Activated naive CD8-positive, alpha-beta T cell treated with anti-CD3 and anti-CD28 coated beads, Interleukin-2, amount 50 U/mL, for 16 hours (primary cell): Measurements from ENCODE around the gene OSCP1.
"Not testable (repeated sequence)": the region's sequence is repeated elsewhere in the genome, so short reads cannot be mapped to it uniquely, and the experiment has no call there.

Experiments used
- DNase-seq: peaks from one replicate; pipeline ENCODE4 v3.0.0-alpha.2; 2020; ENCODE audit warnings: low read depth, low spot score

The OSCP1 gene

GRCh38 chr1:36450270-36450918 is at the start of gene OSCP1:
TSS of gene OSCP1 (minus strand) at chr1:36450451. CDS start at chr1:36450369, 82 bp downstream.
- DNase-seq, result peak; percentile 55

- no peak for DNase-seq
These were observed 47.0 kb upstream of the OSCP1 start for GRCh38 chr1:36497207-36497606.

GRCh38 chr1:36494971-36495370 is 44.7 kb upstream of the OSCP1 start:
- DNase-seq, result no peak

- no peak for DNase-seq
These were observed 43.3 kb upstream of the OSCP1 start for GRCh38 chr1:36493524-36493923.

GRCh38 chr1:36492491-36492890 is 42.2 kb upstream of the OSCP1 start:
- no peak for DNase-seq

GRCh38 chr1:36489258-36490051 is 39.2 kb upstream of the OSCP1 start:
- DNase-seq, result not testable (repeated sequence)

GRCh38 chr1:36487906-36488305 is 37.7 kb upstream of the OSCP1 start:
- no peak for DNase-seq

- not testable (repeated sequence) for DNase-seq
These were observed 37.1 kb upstream of the OSCP1 start for GRCh38 chr1:36487336-36487725.

GRCh38 chr1:36486439-36487335 is 36.4 kb upstream of the OSCP1 start:
- no peak for DNase-seq

- no peak for DNase-seq
These were observed 35.8 kb upstream of the OSCP1 start for GRCh38 chr1:36486093-36486438.

GRCh38 chr1:36484099-36484498 is 33.8 kb upstream of the OSCP1 start:
- no peak for DNase-seq

- no peak for DNase-seq
These were observed 32.6 kb upstream of the OSCP1 start, which contains the start of gene CSF3R for GRCh38 chr1:36482724-36483388. TSS of gene CSF3R (minus strand) at chr1:36482913. CDS start at chr1:36479496, 3,417 bp downstream.

GRCh38 chr1:36481771-36482723 is 31.8 kb upstream of the OSCP1 start:
- no peak for DNase-seq

- DNase-seq, result no peak
These were observed 30.8 kb upstream of the OSCP1 start for GRCh38 chr1:36481091-36481490.

GRCh38 chr1:36480161-36480560 is 29.9 kb upstream of the OSCP1 start:
- DNase-seq, result no peak

- no peak for DNase-seq
These were observed 29.3 kb upstream of the OSCP1 start for GRCh38 chr1:36479505-36480051.

- not testable (repeated sequence) for DNase-seq
These were observed 27.4 kb upstream of the OSCP1 start for GRCh38 chr1:36477615-36478014.

GRCh38 chr1:36476945-36477344 is 26.7 kb upstream of the OSCP1 start:
- DNase-seq, result no peak

GRCh38 chr1:36475910-36476604 is 25.8 kb upstream of the OSCP1 start:
- DNase-seq, result no peak
